Raji (cell line): ENCODE measurements around the gene ABTB2.

ENCODE experiments used
- POLR2A ChIP-seq: IDR thresholded peaks from 2 replicates; pipeline ENCODE4 v1.6.1; 2011; ENCODE audit warnings: low read depth, low read length, control low read depth; ENCODE audit not compliant: insufficient read depth

Gene ABTB2

DNA sequence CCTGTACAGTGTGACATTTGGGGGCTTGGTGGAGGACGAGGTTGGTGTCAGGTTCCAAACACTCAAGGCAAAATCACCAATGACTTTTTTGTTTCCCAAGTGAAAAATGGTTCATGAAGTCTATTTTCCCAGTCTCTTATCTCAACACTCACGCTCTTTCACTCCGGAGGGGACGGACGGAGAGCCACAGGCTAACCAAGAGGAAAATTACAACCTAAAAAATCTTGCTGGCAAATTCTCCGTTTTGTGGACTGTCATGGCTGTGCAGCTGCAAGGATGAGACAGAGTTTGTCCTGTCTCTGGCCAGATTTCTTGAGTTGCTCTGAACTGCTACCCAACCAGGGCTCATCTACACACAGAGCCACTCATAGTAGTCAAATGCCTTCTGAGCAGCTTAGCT lies 101.2 kb downstream of the ABTB2 start:
- TF ChIP-seq POLR2A = no peak

DNA sequence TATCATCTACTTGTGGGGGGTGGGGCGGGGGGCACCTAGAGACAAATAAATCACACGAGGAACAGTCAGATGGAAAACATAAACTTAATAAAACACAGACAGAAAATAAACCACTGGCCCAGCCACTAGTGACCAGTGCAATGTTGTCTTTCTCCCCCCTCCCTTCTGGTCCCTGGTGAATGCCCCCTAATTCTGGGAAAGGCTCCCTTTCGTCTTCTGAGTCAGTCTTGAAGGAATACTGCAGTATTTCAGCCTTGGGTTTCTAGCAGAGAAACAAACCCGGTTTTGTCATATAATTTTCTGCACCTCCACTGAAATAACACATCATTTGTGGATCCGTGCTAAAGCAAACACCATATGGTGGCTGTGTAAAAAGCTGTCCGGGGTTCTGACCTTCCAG lies 101.7 kb downstream of the ABTB2 start:
- TF ChIP-seq POLR2A = no peak

DNA sequence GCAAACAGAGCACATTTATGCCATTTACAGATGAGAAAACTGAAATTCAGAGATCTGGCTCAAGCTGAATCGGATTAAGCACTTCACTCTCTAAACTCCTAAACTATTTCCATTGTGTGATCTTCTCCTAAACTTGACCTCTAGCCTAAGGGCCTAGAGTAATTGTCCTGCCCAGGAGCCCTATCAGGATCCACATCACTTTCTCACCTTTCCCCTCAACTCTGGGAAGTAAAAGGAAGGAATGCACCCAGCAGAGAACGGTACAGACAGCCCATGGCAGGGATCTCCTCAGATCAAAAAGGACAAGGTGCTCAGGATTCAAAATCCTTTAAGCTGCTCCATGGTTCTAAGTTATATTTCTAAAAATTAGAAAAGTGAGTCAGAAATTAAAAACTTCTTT lies 102.7 kb downstream of the ABTB2 start:
- no peak for TF ChIP-seq POLR2A

DNA sequence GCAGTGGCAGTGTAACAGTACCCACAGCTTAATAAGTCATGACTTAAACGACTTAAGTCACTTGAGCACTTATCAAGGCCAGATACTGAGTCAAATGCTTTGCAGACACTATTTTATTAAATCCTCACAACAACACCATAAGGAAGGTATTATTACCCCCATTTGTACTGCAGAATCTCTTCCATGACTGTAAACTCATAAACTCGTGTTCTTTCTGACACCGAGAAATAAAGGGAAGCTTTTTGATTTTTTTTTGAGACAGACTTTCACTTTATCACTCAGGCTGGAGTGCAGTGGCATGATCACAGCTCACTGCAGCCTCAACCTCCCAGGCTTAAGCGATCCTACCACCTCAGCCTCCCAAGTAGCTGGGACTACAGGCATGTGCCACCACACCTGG lies 103.8 kb downstream of the ABTB2 start:
- no peak for TF ChIP-seq POLR2A

DNA sequence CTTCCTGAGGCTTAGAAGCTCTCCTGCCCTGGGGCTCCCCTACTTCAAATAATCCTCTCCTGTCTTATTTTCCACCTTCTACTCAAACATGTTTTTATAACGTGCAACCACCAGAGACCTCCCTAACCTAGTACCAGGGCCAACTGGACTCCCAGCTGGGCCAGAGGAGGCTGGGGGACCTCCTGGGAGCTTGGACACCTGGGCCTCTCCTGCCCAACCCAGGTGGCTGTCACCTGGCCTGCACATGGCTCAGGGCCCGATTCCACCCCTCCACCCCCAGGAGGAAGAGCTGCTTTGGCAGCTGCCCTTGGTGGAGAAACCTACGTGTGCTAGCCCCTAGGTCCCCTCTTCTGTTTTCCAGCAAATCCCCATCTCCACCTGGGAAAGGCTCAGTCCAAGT lies 105.2 kb downstream of the ABTB2 start:
- no peak for TF ChIP-seq POLR2A

DNA sequence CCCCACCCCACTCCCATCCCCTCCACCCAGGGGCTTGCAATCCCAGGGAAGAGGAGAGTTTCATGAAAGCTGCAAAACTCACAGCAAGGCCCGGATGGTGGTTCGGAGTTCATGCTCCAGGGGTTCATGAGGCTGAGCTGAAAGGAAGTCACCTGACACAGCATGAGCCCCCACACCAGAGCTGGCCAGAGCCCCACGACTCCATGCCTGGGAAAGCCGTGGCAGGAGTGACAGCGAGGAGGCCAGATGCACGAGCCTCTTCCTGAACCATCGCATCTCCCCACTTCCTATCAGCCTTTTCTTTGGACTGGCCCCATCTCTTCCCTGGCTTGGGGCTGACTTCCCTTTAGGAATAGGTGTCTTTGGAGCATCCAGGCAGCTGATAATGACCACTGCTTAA lies 105.8 kb downstream of the ABTB2 start:
- no peak for TF ChIP-seq POLR2A

DNA sequence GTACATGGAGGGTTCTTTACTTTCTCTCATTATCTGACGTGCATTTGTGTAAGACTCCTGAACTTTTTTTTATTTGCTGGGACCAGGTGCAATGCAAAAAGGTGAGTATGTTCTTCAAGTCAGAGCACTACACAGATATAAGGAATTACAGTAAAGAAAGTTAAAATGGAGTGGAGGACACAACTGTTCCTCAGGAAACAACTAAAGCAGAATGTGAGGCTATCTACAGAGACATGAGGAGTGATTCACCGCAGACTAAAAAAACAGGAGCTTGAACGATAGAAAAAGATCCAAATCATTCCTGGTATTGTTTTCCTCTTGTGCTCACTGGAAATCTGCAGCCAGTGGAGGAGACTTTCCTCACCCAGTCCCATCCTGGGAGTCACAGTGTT lies 106.2 kb downstream of the ABTB2 start:
- no peak for TF ChIP-seq POLR2A

DNA sequence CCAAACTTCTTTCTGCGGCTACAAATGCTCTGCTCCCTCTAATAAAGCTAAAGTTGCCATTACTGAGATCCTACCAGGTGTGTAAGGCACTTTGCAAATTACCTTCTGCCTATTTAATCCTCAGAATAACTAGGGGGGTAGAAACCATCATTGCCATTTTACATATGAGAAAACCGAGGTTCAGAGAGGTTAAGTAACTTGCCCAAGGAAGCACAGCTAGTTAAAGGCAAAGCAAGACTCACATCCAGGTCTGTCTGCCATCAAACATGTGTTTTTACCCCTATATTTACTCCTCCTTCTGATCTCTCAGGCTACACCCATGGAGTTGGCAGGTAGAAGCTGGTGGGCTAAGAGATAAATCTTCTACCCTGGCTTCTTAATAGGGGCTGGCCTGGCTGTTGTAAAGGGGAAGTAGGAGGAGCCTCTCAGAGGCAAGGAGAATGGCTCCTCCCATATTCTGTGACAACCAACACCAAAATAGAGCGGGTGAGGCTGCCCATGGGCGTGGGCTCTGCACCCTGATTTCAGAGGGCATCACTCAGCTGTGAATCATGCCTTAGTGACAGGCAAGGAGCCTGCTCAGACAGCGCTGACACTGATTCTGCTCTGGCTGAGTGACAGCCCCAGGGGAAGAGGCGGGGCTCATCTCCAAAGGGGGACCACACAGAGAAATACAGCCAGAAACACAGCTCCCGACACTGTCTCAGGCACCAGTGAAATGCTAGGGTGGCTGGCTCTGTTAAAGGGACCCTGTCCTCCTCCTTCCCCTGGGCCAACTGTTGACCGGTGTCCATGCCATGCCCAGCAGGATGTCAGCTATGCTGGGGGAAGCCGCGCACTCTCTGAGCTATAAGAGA lies 106.8 kb downstream of the ABTB2 start:
- peak; percentile 41; the same call in 1 of the 2 replicates for TF ChIP-seq POLR2A

DNA sequence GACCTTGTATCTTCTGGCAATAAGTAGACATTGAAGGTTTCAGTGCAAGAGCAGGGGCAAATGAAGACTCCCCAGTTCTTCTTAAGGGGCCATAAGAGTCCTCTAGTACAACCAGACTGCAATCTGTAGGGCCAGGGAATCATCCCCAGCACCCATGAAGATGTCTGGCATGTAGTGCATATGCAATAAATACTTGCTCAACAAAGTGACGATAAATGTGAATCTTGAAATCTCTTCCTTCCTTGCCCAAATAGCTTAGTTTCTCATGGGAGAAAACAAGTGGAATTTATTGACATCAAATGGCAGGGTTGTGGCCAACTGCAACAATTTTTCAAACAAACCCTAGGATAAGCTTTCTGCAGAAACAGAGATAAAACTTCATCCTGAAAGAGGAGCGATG lies 107.6 kb downstream of the ABTB2 start:
- no peak for TF ChIP-seq POLR2A

DNA sequence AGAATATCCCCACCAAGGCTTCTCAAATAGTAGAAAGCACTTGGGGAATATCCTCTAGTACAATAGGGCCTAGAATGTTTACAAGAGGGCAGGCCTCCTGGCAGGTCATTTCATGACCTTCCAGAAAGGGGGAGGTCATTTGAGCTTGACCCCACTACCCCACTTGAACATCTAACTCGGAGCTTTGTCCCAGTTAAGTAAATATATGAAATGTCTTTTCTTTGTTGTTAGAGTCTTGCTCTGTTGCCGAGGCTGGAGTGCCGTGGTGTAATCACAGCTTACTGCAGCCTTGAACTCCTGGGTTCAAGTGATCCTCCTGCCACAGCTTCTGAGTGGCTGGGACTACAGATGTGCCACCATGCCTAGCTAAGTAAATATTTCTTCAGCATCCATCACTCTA lies 108.4 kb downstream of the ABTB2 start:
- TF ChIP-seq POLR2A = no peak

DNA sequence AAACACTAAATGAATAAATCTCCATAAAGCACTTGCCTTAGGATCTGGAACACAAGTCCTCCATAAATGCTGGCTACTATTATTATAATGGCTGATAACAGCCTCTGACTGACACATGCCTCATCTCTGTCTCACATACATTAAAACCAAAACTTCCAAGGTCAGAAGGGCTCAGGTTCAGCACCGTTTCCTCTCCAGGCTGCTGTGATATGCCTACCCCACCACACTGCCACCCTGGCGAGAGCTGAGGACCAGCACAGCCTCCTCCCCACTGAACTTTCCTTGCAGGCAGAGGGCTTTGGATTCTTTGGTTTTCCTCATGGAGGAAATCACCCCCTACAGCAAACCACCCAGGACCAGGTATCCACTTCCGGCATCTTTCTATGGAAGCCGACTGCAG lies 112.8 kb downstream of the ABTB2 start:
- TF ChIP-seq POLR2A = no peak

DNA sequence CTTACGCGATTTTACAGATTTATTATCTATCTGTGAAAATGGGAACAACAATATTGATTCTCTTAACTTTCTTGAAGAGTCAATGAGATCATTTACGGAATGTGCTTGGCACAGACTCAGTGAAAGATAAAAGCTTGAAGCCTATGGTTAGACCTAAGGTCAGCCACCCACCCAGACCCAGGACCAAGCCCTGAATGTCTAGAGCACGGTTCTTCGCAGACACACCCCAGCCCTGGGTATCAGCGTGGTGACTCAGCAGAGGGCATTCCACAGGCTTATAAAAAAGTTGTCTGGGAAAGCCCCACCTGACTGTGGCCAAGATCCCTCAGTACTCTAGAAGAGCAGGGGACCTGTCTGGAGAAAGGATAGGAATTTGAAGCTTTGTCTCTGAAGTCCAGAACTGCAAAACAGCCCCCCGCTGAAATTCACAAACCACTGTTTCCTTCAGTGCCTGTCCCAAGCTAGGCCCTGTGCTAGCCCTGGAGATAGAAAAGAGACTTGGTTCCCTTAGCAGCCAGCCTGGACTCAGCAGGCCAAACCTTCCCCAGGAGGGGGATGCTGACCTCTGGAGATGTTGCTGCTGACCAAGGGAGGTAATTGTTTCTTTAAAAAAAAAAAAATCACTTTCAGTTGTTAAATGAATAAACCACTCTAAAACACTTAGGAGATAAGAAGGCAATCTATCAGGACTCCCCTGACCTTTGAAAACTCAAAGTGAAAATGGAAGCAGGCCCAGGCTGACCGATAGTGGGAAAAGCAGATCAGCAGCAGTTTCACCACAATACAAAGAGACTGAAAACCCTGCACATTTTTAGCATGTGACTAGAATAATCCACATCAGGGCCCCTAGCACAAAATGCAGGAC lies 114.0 kb downstream of the ABTB2 start:
- TF ChIP-seq POLR2A = no peak

DNA sequence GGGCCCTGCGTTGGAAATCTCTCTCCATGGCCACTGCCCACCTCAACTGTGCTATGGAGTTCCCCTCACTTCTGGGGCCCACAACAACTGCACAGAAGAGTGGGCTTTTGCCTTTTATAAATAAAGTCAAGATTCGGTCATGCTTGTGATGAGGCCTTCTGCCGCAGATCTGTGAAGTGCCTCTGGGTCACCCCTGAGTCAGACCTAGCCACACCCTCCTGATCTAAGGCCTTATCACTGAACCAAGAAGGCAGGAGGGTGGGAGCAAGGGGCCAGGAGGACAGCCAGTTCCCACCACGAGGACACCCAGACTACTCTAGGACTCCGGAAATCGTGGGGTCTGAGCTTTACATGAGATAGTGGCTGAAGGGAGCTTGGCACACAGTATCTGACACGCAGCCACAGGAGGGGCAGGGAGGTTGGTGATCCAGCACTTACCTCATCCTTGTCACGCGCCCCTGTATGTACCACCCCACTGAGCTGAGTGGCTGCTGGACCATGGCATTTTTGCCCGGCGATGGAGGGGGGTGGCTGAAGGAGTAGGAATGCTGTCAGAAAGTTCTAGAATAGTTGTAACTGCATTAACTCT lies 115.7 kb downstream of the ABTB2 start:
- TF ChIP-seq POLR2A = no peak

DNA sequence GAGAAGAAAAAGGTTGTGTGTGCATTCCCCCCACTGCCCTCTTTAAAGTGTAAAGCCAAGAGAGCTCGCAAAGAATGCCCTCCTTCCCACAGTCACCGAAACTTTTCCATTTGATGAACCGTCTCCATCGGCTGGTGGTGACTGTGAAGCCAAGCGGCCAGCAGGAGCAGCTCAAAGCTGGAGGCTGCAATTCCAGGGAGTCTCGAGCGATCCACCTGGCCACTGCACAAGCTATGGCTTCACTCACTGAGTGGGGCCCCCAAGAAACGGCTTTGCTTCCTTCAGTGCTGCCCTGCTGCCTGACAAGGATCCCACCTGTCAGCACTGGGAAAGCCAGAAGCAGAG lies 117.7 kb downstream of the ABTB2 start:
- TF ChIP-seq POLR2A = no peak

DNA sequence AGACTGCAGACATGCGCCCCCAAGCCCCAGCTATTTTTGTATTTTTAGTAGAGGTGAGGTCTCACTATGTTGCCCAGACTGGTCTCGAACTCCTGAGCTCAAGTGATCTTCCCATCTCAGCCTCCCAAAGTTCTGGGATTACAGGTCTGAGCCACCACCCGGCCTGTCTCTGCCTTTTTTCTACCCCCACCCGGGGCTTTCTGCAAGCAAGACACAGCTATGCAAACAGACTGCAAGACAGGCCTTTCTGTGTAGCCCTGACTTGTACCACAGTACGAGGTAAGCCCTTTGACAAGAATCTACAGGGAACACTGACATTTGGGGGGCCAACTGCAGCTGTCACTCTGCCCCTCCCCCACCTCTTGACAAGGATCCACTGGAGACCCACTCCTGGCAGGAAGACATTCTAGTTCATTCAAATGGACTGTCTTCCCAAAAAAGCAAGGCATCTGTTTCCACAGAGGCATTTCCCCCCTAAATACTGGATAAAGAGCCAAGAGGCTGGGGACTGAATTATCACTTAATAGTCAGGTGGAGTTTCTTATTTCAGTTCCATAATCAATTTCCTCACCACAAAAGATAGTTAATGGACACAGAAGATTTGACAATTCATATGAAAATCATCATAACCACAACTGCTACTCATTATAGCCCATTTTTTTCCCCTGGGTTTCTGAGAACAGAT lies 118.2 kb downstream of the ABTB2 start:
- TF ChIP-seq POLR2A = no peak
